Smooth muscle cell (in vitro differentiated cells): ENCODE measurements around the gene AKAP10. TPM values are rescaled to one million over a fixed set of nuclear protein-coding genes. Genes with fewer than 3 reads are reported as not detected.

ENCODE experiments used
- DNase-seq: peaks from one replicate; lab custom pipeline; 2025; ENCODE audit not compliant: unreplicated experiment; lab: John Stamatoyannopoulos, UW
- H2AFZ ChIP-seq: fragments of 200-600 bp; sonication (generic); 2 replicates; pipeline ENCODE4 v1.6.0; 2016; ENCODE audit warnings: antibody characterized with exemption, low read depth, mild to moderate bottlenecking
- H3F3A ChIP-seq: fragments of 200-600 bp; sonication (generic); 2 replicates; pipeline ENCODE4 v1.6.0; 2017; ENCODE audit warnings: antibody characterized with exemption, low read depth
- H3K27ac ChIP-seq: fragments of 200-600 bp; sonication (generic); 2 replicates; pipeline ENCODE4 v1.5.1; 2016; ENCODE audit warnings: low read depth, mild to moderate bottlenecking
- H3K27me3 ChIP-seq: fragments of 200-600 bp; sonication (generic); 2 replicates; pipeline ENCODE4 v1.6.1; 2016; ENCODE audit warnings: low read depth, mild to moderate bottlenecking
- H3K36me3 ChIP-seq: fragments of 200-600 bp; sonication (generic); 2 replicates; pipeline ENCODE4 v1.5.1; 2016; ENCODE audit warnings: low read depth
- H3K4me1 ChIP-seq: fragments of 200-600 bp; sonication (generic); 2 replicates; pipeline ENCODE4 v1.5.1; 2016; ENCODE audit warnings: low read depth
- H3K4me2 ChIP-seq: fragments of 200-600 bp; sonication (generic); 2 replicates; pipeline ENCODE4 v1.6.0; 2016; ENCODE audit warnings: mild to moderate bottlenecking
- H3K4me3 ChIP-seq: fragments of 200-600 bp; sonication (generic); 2 replicates; pipeline ENCODE4 v1.5.1; 2016; ENCODE audit warnings: mild to moderate bottlenecking
- H3K79me2 ChIP-seq: fragments of 200-600 bp; sonication (generic); 2 replicates; pipeline ENCODE4 v1.6.0; 2016; ENCODE audit warnings: low read depth, mild to moderate bottlenecking
- H3K9ac ChIP-seq: fragments of 200-600 bp; sonication (generic); 2 replicates; pipeline ENCODE4 v1.6.0; 2016; ENCODE audit warnings: low read depth
- H3K9me3 ChIP-seq: fragments of 200-600 bp; sonication (generic); replicated peaks from 2 replicates; pipeline ENCODE4 v1.5.1; 2016; ENCODE audit warnings: low read depth
- H4K20me1 ChIP-seq: fragments of 200-600 bp; sonication (generic); 2 replicates; pipeline ENCODE4 v1.6.0; 2016; ENCODE audit warnings: low read depth
- CTCF ChIP-seq: fragments of 200-600 bp; sonication (generic); IDR thresholded peaks from 2 replicates; pipeline ENCODE4 v1.5.1; 2017; ENCODE audit warnings: borderline replicate concordance, mild to moderate bottlenecking, antibody characterized with exemption; ENCODE audit not compliant: insufficient read depth, poor library complexity, severe bottlenecking
- WGBS: methylation state at CpG from one replicate; pipeline ENCODE4 v1.1.7; 2016; ENCODE audit warnings: low lambda C conversion rate; 5-methylcytosine and 5-hydroxymethylcytosine counted together
- polyA plus RNA-seq: library from polyadenylated mRNA; unstranded; fragments of >200 nt; fragmentation: Nextera tagmentation; extraction: Ambion mirVana; gene quantifications from 2 replicates; pipeline ENCODE4 v1.2.1, GENCODE V29; 2016
- total RNA-seq: library from RNA; depleted of rRNA; stranded (reverse); fragments of >200 nt; gene quantifications from 2 replicates; pipeline ENCODE4 v1.2.3, GENCODE V29; 2014

The AKAP10 gene
- total and polyA plus RNA-seq, 2 experiments from 2014 or later = 23.7 to 28.4 TPM

- no peak for TF ChIP-seq CTCF
- Histone ChIP-seq H3K4me1 (peaks cover 4% of the 10 kb centered on the region), H3K27me3 (no peaks in the 10 kb centered on the region), H4K20me1 (peaks cover 41% of the 10 kb centered on the region), H3K27ac (no peak overlapping the region), H3K9me3 (no peaks in the 10 kb centered on the region), H3K9ac (no peak overlapping the region), H3K36me3 (peaks cover 11% of the 10 kb centered on the region), H2AFZ (no peak overlapping the region), H3K4me3 (no peak overlapping the region), H3K79me2 (peaks cover 6% of the 10 kb centered on the region), H3K4me2 (no peak overlapping the region), H3F3A (peaks cover 3% of the 10 kb centered on the region)
- no peak for DNase-seq
- WGBS = 84% methylated on average over 2 of the region's 2 CpGs
Measured at GRCh38 chr17:19937522-19937921, 40.1 kb downstream of the AKAP10 start.

- no peak for TF ChIP-seq CTCF
- H3K36me3 ChIP-seq = peaks cover 17% of the 10 kb centered on the region
- 97% methylated on average over 2 of the region's 2 CpGs for WGBS
- no peaks in the 10 kb centered on the region for H3K27me3 ChIP-seq
- H3K27ac ChIP-seq = no peak overlapping the region
- H3K4me3 ChIP-seq = no peak overlapping the region
- H3K9ac ChIP-seq = no peak overlapping the region
- no peak overlapping the region for H2AFZ ChIP-seq
- no peaks in the 10 kb centered on the region for H3F3A ChIP-seq
- DNase-seq = no peak
- H3K9me3 ChIP-seq = no peaks in the 10 kb centered on the region
- H4K20me1 ChIP-seq = peaks cover 19% of the 10 kb centered on the region
- no peaks in the 10 kb centered on the region for H3K4me1 ChIP-seq
- H3K4me2 ChIP-seq = no peak overlapping the region
- no peaks in the 10 kb centered on the region for H3K79me2 ChIP-seq
Measured at GRCh38 chr17:19935169-19935568, 42.5 kb downstream of the AKAP10 start.

DNA sequence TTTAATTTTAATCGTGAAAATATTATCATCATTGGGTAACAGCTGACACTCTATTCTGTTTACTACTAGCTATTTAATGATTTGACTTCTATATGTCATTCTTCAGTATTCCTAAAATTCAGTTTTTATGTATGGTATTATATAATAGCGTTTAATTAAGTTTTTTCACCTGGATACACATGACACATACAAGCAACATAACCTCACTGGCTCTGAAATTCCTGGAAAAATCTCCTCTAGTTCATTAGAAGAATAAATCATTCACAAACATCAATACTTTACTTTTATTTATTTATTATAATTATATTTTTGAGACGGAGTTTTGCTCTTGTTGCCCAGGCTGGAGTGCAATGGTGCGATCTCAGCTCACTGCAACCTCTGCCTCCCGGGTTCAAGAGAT lies 44.0 kb downstream of the AKAP10 start:
- peaks cover 20% of the 10 kb centered on the region for H3K36me3 ChIP-seq
- no peak overlapping the region for H3K4me3 ChIP-seq
- DNase-seq = no peak
- H2AFZ ChIP-seq = no peak overlapping the region
- no peaks in the 10 kb centered on the region for H3K27me3 ChIP-seq
- no peak for TF ChIP-seq CTCF
- H3K9me3 ChIP-seq = no peaks in the 10 kb centered on the region
- peaks cover 4% of the 10 kb centered on the region for H4K20me1 ChIP-seq
- no peak overlapping the region for H3K9ac ChIP-seq
- H3K79me2 ChIP-seq = no peaks in the 10 kb centered on the region
- H3K27ac ChIP-seq = no peak overlapping the region
- H3K4me1 ChIP-seq = no peaks in the 10 kb centered on the region
- H3F3A ChIP-seq = no peaks in the 10 kb centered on the region
- WGBS = 97% methylated on average over 5 of the region's 5 CpGs
- H3K4me2 ChIP-seq = no peak overlapping the region

DNA sequence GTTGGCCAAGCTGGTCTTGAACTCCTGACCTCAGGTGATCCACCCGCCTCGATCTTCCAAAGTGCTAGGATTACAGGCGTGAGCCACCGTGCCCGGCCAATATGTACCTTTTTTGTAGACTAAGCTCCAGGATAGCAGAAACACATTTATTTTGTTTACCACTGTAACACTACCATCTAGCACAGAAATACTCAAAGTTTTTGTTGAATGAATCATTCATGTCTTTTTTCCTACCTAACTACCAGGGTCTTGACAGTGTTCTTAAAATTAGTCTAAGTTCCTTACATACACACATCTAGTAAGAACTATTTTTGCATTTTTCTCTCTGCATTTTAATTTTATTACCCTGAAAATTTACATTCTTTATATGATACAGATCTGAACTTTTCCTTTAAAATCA lies 44.4 kb downstream of the AKAP10 start:
- DNase-seq = no peak
- H3K79me2 ChIP-seq = no peaks in the 10 kb centered on the region
- no peaks in the 10 kb centered on the region for H3K27me3 ChIP-seq
- no peak overlapping the region for H3K4me2 ChIP-seq
- no peak overlapping the region for H3K4me3 ChIP-seq
- no peaks in the 10 kb centered on the region for H3K9me3 ChIP-seq
- no peak overlapping the region for H3K9ac ChIP-seq
- H3K4me1 ChIP-seq = no peaks in the 10 kb centered on the region
- 81% methylated on average over 5 of the region's 5 CpGs for WGBS
- no peak overlapping the region for H2AFZ ChIP-seq
- no peaks in the 10 kb centered on the region for H3F3A ChIP-seq
- H3K27ac ChIP-seq = no peak overlapping the region
- TF ChIP-seq CTCF = no peak
- H4K20me1 ChIP-seq = peaks cover 2% of the 10 kb centered on the region
- H3K36me3 ChIP-seq = peaks cover 20% of the 10 kb centered on the region
